Stimulated activated CD8-positive, alpha-beta memory T cell treated with anti-CD3 and anti-CD28 coated beads, Interleukin-4, amount 100 ng/mL, for 48 hours (primary cell): ENCODE measurements around the gene SLC6A11.

ENCODE experiments used
- DNase-seq: peaks from one replicate; pipeline ENCODE4 v3.0.0-alpha.2; 2020

SLC6A11 gene

GRCh38 chr3:10816019-10816862, at the start of gene SLC6A11:
Gene SLC6A11, plus strand, starts transcription at chr3:10816228. Its CDS starts 38 bp downstream, at chr3:10816266.
- DNase-seq, result no peak

GRCh38 chr3:10768708-10769394, 47.2 kb upstream of the SLC6A11 start:
- DNase-seq, result no peak

GRCh38 chr3:10770547-10770946, 45.5 kb upstream of the SLC6A11 start:
- no peak for DNase-seq

GRCh38 chr3:10770981-10771380, 45.0 kb upstream of the SLC6A11 start:
- DNase-seq, result no peak

- no peak for DNase-seq
These were observed 44.4 kb upstream of the SLC6A11 start for GRCh38 chr3:10771486-10772270.

- DNase-seq, result peak; percentile 37
These were observed 43.5 kb upstream of the SLC6A11 start for GRCh38 chr3:10772271-10773161.

GRCh38 chr3:10774129-10774670, 41.8 kb upstream of the SLC6A11 start:
- no peak for DNase-seq

- no peak for DNase-seq
These were observed 41.2 kb upstream of the SLC6A11 start for GRCh38 chr3:10774825-10775224.

- DNase-seq, result no peak
These were observed 40.8 kb upstream of the SLC6A11 start for GRCh38 chr3:10775259-10775658.

- DNase-seq, result no peak
These were observed 40.2 kb upstream of the SLC6A11 start for GRCh38 chr3:10775828-10776227.

- DNase-seq, result no peak
These were observed 38.4 kb upstream of the SLC6A11 start for GRCh38 chr3:10777627-10778026.

GRCh38 chr3:10778492-10779292, 37.3 kb upstream of the SLC6A11 start:
- no peak for DNase-seq

GRCh38 chr3:10779293-10779805, 36.7 kb upstream of the SLC6A11 start:
- DNase-seq, result no peak

- DNase-seq, result no peak
These were observed 35.8 kb upstream of the SLC6A11 start for GRCh38 chr3:10780243-10780642.

GRCh38 chr3:10780922-10781321, 35.1 kb upstream of the SLC6A11 start:
- DNase-seq, result no peak

- DNase-seq, result no peak
These were observed 34.0 kb upstream of the SLC6A11 start for GRCh38 chr3:10781981-10782380.

- DNase-seq, result peak; percentile 51
These were observed 32.4 kb upstream of the SLC6A11 start for GRCh38 chr3:10783360-10784351.

- no peak for DNase-seq
These were observed 29.4 kb upstream of the SLC6A11 start for GRCh38 chr3:10786640-10787039.

- DNase-seq, result no peak
These were observed 27.6 kb upstream of the SLC6A11 start for GRCh38 chr3:10788451-10788850.

GRCh38 chr3:10790713-10791112, 25.3 kb upstream of the SLC6A11 start:
- DNase-seq, result no peak
